ENCODE data around the gene THAP5. TPM values are rescaled to one million over a fixed set of nuclear protein-coding genes. Genes with fewer than 3 reads are reported as not detected.

Gene THAP5
- total and polyA plus RNA-seq, 5 donors = 10.0 to 31.1 (median 30.5) TPM

Other genes starting within 250 kb of the THAP5 start
- 1 to 10 TPM in 2 of 4 donors, under 1 TPM in 2; 0.59 to 1.1 (median 0.89) TPM for gene NRCAM, start 113.3 kb downstream of the THAP5 start, total RNA-seq
- gene NRCAM, start 113.3 kb downstream of the THAP5 start, polyA plus RNA-seq = 1.3 TPM
- gene PNPLA8, start 43.6 kb downstream of the THAP5 start, total RNA-seq = 10 to 100 TPM; 32.7 to 37.4 (median 35.6) TPM
- 22.3 TPM for gene PNPLA8, start 43.6 kb downstream of the THAP5 start, polyA plus RNA-seq
- gene DNAJB9, start 168 bp upstream of the THAP5 start, total RNA-seq = 10 to 100 TPM; 35.0 to 52.0 (median 39.6) TPM
- 35.7 TPM for gene DNAJB9, start 168 bp upstream of the THAP5 start, polyA plus RNA-seq

Data from right cardiac atrium (tissue), 5 donors.